GM21717 (cell line): Measurements from ENCODE around the gene RHOG.

Experiments
- ATAC-seq: cut with Tn5 transposase; IDR thresholded peaks from one replicate; pipeline ENCODE4 v1.9.1; 2021; ENCODE audit warnings: mild to moderate bottlenecking, moderate library complexity; ENCODE audit not compliant: unreplicated experiment

RHOG gene

DNA sequence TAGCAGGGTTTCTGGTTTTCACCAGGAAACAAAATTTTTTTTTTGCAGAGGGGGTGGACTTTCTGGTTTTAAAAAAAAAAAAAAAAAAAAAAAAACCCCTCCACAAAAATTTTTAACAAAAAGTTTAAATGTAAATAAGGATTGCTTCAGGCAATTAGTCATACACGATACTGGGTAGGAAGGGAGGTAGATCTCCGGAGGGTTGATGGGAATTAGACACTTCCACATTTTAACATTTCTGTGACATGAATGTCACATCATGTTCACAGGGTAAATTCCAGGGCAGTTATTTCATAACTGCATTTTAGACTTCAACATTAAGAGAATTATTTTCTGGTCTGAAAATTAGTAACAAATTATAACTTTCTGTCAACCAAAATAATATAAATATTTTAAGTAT is 59.3 kb downstream of the RHOG start:
- ATAC-seq: no peak
